HG03196 (cell line): ENCODE data around the gene TRIM2.
A peak's percentile ranks its signal among the peaks of the same experiment; 100 is the strongest.

Experiments
- ATAC-seq: cut with Tn5 transposase; IDR thresholded peaks from one replicate; pipeline ENCODE4 v1.9.1; 2021; ENCODE audit not compliant: unreplicated experiment

TRIM2 gene

GRCh38 chr4:153271820-153272219 is 67.6 kb downstream of the TRIM2 start:
- no peak for ATAC-seq

GRCh38 chr4:153273751-153274150 is 69.5 kb downstream of the TRIM2 start:
- no peak for ATAC-seq

GRCh38 chr4:153274967-153275366 is 70.7 kb downstream of the TRIM2 start:
- no peak for ATAC-seq

GRCh38 chr4:153275380-153276276 is 71.4 kb downstream of the TRIM2 start:
- no peak for ATAC-seq

- ATAC-seq: no peak
Observed at GRCh38 chr4:153276971-153277370, 72.7 kb downstream of the TRIM2 start.

GRCh38 chr4:153281476-153281875 is 77.2 kb downstream of the TRIM2 start:
- no peak for ATAC-seq

GRCh38 chr4:153282023-153282422 is 77.8 kb downstream of the TRIM2 start:
- ATAC-seq: no peak

GRCh38 chr4:153283260-153283659 is 79.0 kb downstream of the TRIM2 start:
- no peak for ATAC-seq

GRCh38 chr4:153290134-153290533 is 85.9 kb downstream of the TRIM2 start:
- no peak for ATAC-seq

GRCh38 chr4:153291562-153291961 is 87.3 kb downstream of the TRIM2 start:
- no peak for ATAC-seq

- ATAC-seq: no peak
Observed at GRCh38 chr4:153292897-153293741, 88.9 kb downstream of the TRIM2 start.

GRCh38 chr4:153293742-153294057 is 89.5 kb downstream of the TRIM2 start:
- no peak for ATAC-seq

- no peak for ATAC-seq
Observed at GRCh38 chr4:153294631-153295030, 90.4 kb downstream of the TRIM2 start.

GRCh38 chr4:153295131-153295755 is 91.0 kb downstream of the TRIM2 start:
- no peak for ATAC-seq

- ATAC-seq: no peak
Observed at GRCh38 chr4:153296040-153296823, 92.0 kb downstream of the TRIM2 start.

GRCh38 chr4:153297116-153297515 is 92.9 kb downstream of the TRIM2 start:
- ATAC-seq: no peak

GRCh38 chr4:153310793-153311192 is 106.5 kb downstream of the TRIM2 start:
- no peak for ATAC-seq

GRCh38 chr4:153314915-153315314 is 110.7 kb downstream of the TRIM2 start:
- ATAC-seq: no peak

GRCh38 chr4:153318696-153319320 is 114.6 kb downstream of the TRIM2 start:
- peak; percentile 59 for ATAC-seq

GRCh38 chr4:153322791-153323190 is 118.5 kb downstream of the TRIM2 start:
- no peak for ATAC-seq
